Mammary epithelial cell (primary cell): ENCODE results near the gene RNU11.

Experiments
- CTCF ChIP-seq, 2 donors: IDR thresholded peaks in 1 of 2; conservative IDR thresholded peaks in 1 of 2; 2 replicates each; pipeline ENCODE4 v1.5.1; 2011 to 2012; ENCODE audit warnings: inconsistent platforms in 2 of 2, low read length in 2 of 2, mild to moderate bottlenecking in 2 of 2, control low read depth in 1 of 2, low read depth in 1 of 2; ENCODE audit not compliant: insufficient read depth in 1 of 2; ENCODE audit errors: extremely low read depth in 1 of 2
- EZH2 ChIP-seq: IDR thresholded peaks from 2 replicates; pipeline ENCODE4 v1.6.1; 2012; ENCODE audit warnings: low read length, inconsistent platforms, borderline replicate concordance

- TF ChIP-seq CTCF (conservative IDR thresholded peaks at IDR 0.05 in 1 of 2, IDR thresholded peaks at IDR 0.05 in 1 of 2; ENCODE audit: extremely low read depth in 1 of 2, insufficient read depth in 1 of 2, low read depth in 1 of 2, low read length in 2 of 2) (no peak), EZH2 (no peak)
These were observed 16.7 kb upstream of the RNU11 start for GRCh38 chr1:28631713-28632112.
